Caco-2 (cell line): ENCODE data around the gene RBX1. TPM values are rescaled to one million over a fixed set of nuclear protein-coding genes. Genes with fewer than 3 reads are reported as not detected.

Source experiments
- BruUV-seq: library from RNA; stranded (reverse); fragments of 400-500 nt; replicated peaks from 2 replicates; lab custom pipeline; 2021; lab: Mats Ljungman, UMichigan
- CTCF ChIA-PET: fragments of 300-600 bp; sonication (Branson Sonifier 250); formaldehyde crosslinking; loops from one replicate; lab custom pipeline; 2022; ENCODE audit warnings: antibody characterized with exemption; lab: Charles Lee
- POLR2A ChIA-PET: fragments of 300-600 bp; sonication (Branson Sonifier 250); formaldehyde crosslinking; loops from one replicate; lab custom pipeline; 2022; ENCODE audit warnings: antibody characterized with exemption; lab: Charles Lee
- DNase-seq, 2 experiments: peaks; one replicate each; pipeline versions ENCODE4 v3.0.0 to v3.0.0-alpha.2; 2020 to 2022
- H3K27me3 ChIP-seq: replicated peaks from 2 replicates; pipeline ENCODE4 v1.6.0; 2011; ENCODE audit warnings: low read length; ENCODE audit not compliant: control insufficient read depth, insufficient read depth
- H3K36me3 ChIP-seq: 2 replicates; pipeline ENCODE4 v1.5.1; 2011; ENCODE audit warnings: low read length; ENCODE audit not compliant: control insufficient read depth, insufficient read depth
- H3K4me1 ChIP-seq: fragments of 250-450 bp; sonication (Bioruptor Pico); 2 replicates; pipeline ENCODE4 v1.5.1; 2020; ENCODE audit warnings: mild to moderate bottlenecking
- H3K4me3 ChIP-seq: 2 replicates; pipeline ENCODE4 v1.5.1; 2011; ENCODE audit warnings: low read depth, mild to moderate bottlenecking, control low read depth, low read length
- H3K9me3 ChIP-seq: fragments of 250-450 bp; sonication (Bioruptor Pico); 2 replicates; pipeline ENCODE4 v1.5.1; 2020; ENCODE audit warnings: mild to moderate bottlenecking, moderate library complexity
- H3K27ac Mint-ChIP-seq: one replicate; pipeline ENCODE4 v1.8.0; 2022; ENCODE audit warnings: mixed read lengths; ENCODE audit not compliant: unreplicated experiment
- H3K27me3 Mint-ChIP-seq: one replicate; pipeline ENCODE4 v1.8.0; 2022; ENCODE audit warnings: mixed read lengths; ENCODE audit not compliant: insufficient read depth, unreplicated experiment
- H3K36me3 Mint-ChIP-seq: one replicate; pipeline ENCODE4 v1.8.0; 2022; ENCODE audit warnings: mild to moderate bottlenecking, mixed read lengths; ENCODE audit not compliant: insufficient read depth, unreplicated experiment
- H3K4me1 Mint-ChIP-seq: one replicate; pipeline ENCODE4 v1.8.0; 2022; ENCODE audit warnings: low read depth, mixed read lengths; ENCODE audit not compliant: unreplicated experiment
- H3K4me3 Mint-ChIP-seq: one replicate; pipeline ENCODE4 v1.8.0; 2022; ENCODE audit warnings: mild to moderate bottlenecking, moderate library complexity, mixed read lengths; ENCODE audit not compliant: unreplicated experiment
- H3K9me3 Mint-ChIP-seq: one replicate; pipeline ENCODE4 v1.8.0; 2022; ENCODE audit warnings: mixed read lengths; ENCODE audit not compliant: unreplicated experiment
- intact Hi-C: fragments of 100-400 bp; cut with micrococcal nuclease; formaldehyde crosslinking; loops from one replicate; pipeline ENCODE4 v1.10.0; 2022; ENCODE audit not compliant: unreplicated experiment
- total RNA-seq: library from RNA; stranded (reverse); gene quantifications from 2 replicates; pipeline ENCODE4 v1.2.3, GENCODE V29; 2022
- TF ChIP-seq, protein P1 (sequence below), 2 experiments: fragments of 200-600 bp in 1 of 2; IDR thresholded peaks; 1 replicate in 1 of 2; 2 replicates in 1 of 2; pipeline versions ENCODE4 v1.5.1 to v1.8.0; 2011 to 2022; ENCODE audit warnings: antibody characterized with exemption in 1 of 2, control low read depth in 1 of 2, inconsistent platforms in 1 of 2, low read depth in 1 of 2, low read length in 1 of 2, mild to moderate bottlenecking in 1 of 2, moderate library complexity in 1 of 2; ENCODE audit not compliant: insufficient read depth in 1 of 2, severe bottlenecking in 1 of 2, unreplicated experiment in 1 of 2

RBX1 gene
- total RNA-seq, 1 experiment from 2014 or later: 70.0 TPM

DNA sequence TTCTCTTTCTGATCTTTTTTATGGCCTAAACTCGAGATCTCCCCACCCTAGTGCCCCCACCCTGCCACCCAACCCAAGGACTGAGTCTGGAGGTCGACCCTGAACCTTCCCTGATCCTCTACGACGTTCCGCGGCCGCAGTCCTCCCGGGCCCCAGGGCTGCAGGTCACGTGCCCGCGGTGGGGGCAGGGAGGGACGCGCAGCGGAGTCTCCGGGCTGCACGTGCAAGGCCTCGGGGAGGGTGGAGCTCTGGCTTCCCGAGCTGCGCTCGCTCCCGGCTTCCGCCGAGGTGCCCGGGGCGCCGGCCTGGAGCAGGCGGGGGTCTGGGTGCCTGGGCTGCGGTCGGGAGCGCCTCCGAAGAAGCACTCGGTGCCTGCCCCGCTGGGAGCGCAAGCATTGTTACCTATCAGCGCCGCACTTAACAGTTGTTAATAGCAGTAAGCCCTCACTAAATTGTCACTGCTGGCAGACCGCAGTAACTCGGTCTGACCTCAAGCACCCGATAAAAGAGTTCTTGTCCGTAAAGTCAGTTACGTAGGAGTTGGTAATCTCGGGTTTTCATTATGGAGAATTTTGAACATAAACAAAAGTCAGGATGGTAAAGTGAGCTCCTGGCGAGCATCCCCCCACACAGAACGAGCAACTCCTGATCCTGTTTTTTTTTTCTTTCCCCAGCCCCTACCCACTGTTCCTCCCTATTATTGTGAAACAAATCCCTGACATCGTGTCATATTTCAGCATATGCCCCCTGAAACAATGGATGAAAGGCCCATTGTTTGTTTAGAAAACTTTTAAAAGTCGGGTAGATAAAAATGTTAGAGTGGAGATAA lies 71.5 kb downstream of the RBX1 start:
- Mint-ChIP-seq H3K4me1 (peaks cover 15% of the 10 kb centered on the region), H3K4me3 (peak overlapping the region; percentile 99), H3K27ac (peak overlapping the region; percentile 100), H3K27me3 (no peaks in the 10 kb centered on the region), H3K36me3 (peaks cover 25% of the 10 kb centered on the region), H3K9me3 (no peaks in the 10 kb centered on the region)
- Histone ChIP-seq H3K9me3 (no peaks in the 10 kb centered on the region), H3K36me3 (no peaks in the 10 kb centered on the region), H3K4me3 (peak overlapping the region; percentile 81), H3K4me1 (peaks cover 4% of the 10 kb centered on the region; the same call in 1 of the 2 replicates), H3K27me3 (no peaks in the 10 kb centered on the region; the same call in 1 of the 2 replicates)
- TF ChIP-seq, protein P1, sequence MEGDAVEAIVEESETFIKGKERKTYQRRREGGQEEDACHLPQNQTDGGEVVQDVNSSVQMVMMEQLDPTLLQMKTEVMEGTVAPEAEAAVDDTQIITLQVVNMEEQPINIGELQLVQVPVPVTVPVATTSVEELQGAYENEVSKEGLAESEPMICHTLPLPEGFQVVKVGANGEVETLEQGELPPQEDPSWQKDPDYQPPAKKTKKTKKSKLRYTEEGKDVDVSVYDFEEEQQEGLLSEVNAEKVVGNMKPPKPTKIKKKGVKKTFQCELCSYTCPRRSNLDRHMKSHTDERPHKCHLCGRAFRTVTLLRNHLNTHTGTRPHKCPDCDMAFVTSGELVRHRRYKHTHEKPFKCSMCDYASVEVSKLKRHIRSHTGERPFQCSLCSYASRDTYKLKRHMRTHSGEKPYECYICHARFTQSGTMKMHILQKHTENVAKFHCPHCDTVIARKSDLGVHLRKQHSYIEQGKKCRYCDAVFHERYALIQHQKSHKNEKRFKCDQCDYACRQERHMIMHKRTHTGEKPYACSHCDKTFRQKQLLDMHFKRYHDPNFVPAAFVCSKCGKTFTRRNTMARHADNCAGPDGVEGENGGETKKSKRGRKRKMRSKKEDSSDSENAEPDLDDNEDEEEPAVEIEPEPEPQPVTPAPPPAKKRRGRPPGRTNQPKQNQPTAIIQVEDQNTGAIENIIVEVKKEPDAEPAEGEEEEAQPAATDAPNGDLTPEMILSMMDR (IDR thresholded peaks at IDR 0.05; ENCODE audit: insufficient read depth in 1 of 2, low read depth in 1 of 2, low read length in 1 of 2, severe bottlenecking in 1 of 2, unreplicated experiment in 1 of 2): no peak
- CTCF ChIA-PET: interaction anchor here (0.6 to 1.0 kb wide), 9 partner anchors 16 to 144 kb away, joined by 3 to 10 read pairs (median 4); no protein-coding TSS in a partner anchor
- intact Hi-C loops: loop anchor here (1.0 kb wide), 2 partner anchors 69 to 71 kb away; partner anchors contain the start of gene RBX1
- TSS peak; percentile 72 for BruUV-seq
- POLR2A ChIA-PET: interaction anchor here (0.5 to 3.4 kb wide), 15 partner anchors 12 to 202 kb away, joined by 3 to 45 read pairs (median 5); partner anchors contain the start of genes EP300, RBX1, ST13 and XPNPEP3
- peak; percentile 96 to 98 for DNase-seq

Other genes with a start within 250 kb of the RBX1 start
- gene SLC25A17, start 132.0 kb upstream of the RBX1 start, total RNA-seq: 23.1 and 23.5 TPM in 2 replicates
- gene ST13, start 94.7 kb upstream of the RBX1 start, total RNA-seq: 364 and 385 TPM in 2 replicates
- 32.4 and 35.4 TPM in 2 replicates for gene XPNPEP3, start 94.2 kb upstream of the RBX1 start, total RNA-seq
- gene DNAJB7, start 89.3 kb upstream of the RBX1 start, total RNA-seq: not detected in 2 replicates
- gene EP300, start 141.2 kb downstream of the RBX1 start, total RNA-seq: 78.6 and 82.9 TPM in 2 replicates